Hematopoietic multipotent progenitor cell treated with erythropoietin and hydrocortisone succinate and interleukin-3 and kit ligand, for 6 days (in vitro differentiated cells): Measurements from ENCODE around the gene VPS37B.

Experiments used
- DNase-seq: peaks from one replicate; pipeline ENCODE4 v3.0.0-alpha.2; 2015

Gene VPS37B

DNA sequence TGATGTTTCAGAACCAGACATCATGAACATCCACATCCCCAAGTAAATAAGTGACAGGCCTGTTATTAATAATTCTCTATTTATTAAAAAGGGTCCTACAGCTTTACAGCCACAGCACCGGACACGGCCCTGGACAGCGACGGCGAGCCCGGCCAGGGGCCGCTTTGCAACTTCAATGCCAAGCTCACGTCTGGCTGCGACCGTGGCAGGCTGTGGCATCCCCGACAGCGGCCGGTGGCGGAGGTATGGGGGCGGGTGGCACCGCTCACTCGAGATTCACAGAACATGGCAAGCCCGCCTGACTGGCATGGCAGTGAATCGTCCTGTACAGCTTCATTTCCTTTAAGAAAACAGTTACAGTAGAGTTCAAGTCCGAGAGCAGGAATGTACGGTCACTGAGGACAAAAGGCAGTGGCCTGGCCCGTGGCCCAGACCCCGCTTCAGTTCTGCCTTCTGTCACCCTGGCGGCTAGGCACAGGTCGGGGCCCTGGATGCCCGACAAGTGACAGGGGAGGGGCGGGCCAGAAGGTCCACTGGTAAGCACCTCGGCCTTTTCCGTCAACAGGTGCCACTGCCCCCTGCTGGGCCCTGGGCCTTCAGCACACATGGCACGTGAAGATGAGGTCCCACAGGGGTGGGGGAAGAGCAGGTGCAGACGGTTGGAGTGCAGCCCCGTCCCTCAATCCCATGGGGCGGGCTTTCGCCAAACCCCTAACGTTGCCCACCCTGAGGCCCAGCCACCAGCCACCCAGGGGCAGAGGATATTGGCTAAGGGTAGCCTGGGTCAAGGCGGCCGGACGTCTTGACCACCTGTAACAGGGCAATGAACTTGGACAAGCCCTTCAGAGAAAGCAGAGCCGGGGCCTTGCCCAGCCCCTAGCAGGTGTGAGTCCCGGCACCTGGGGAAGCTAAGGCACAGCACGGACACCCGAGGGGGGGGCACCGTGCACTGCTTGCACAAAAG lies 30.4 kb downstream of the VPS37B start:
- DNase-seq, result peak; percentile 60

DNA sequence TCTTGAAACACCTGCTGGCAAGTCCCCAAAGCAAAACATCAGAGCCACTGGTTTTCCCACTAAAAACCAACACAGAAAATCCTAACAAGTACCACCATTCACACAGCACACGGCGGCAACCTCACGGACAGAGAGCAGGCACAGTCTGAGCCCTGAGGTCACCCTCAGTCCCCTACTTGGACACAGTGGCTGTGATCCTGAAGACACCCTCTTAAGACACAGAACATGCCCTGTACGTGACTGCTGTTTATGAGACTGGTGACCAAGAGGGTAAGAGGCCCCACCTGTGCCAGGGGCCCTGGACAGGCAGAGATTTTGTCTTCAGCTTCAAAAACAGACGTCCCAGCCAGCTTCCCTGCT lies 31.1 kb downstream of the VPS37B start:
- no peak for DNase-seq

DNA sequence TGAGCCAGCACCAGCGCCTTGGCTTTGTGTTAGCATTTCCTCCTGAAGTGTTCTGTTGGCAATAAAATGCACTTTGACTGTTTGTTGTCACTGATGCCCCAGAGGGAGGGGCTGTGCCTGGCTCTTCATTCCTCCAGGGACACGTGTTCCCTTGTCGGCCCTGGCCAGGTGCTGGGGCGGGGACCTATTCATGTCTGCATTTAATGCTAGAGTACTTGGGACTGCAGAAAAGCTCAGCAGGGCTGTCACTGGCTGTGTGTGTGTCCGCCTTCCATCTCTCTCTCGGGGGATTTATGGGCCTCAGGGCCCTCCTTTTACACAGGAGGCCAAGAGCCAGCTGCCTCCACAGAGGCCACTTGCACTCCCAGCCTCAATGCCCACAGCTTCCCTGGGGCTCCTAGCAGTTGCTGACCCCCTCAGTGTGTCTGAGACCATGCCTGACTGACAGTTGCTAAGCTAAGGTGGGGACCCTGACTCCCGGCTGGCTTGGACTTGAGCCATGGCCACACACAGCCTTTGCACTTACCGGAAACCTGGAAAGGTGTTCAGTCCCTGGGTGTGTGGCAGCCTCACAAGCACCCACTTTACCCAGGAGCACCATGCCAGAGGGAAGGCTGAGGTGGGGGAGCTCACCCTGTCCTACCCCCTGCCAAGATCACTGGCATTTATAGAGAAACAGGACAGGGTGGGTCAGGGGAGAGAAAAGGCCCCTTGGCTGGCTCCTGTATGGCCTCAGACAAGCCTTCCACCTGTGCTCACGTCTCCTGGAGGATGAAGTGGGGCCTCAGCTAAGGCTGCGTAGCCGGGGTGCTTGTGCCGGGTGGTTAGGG lies 32.8 kb downstream of the VPS37B start:
- no peak for DNase-seq

DNA sequence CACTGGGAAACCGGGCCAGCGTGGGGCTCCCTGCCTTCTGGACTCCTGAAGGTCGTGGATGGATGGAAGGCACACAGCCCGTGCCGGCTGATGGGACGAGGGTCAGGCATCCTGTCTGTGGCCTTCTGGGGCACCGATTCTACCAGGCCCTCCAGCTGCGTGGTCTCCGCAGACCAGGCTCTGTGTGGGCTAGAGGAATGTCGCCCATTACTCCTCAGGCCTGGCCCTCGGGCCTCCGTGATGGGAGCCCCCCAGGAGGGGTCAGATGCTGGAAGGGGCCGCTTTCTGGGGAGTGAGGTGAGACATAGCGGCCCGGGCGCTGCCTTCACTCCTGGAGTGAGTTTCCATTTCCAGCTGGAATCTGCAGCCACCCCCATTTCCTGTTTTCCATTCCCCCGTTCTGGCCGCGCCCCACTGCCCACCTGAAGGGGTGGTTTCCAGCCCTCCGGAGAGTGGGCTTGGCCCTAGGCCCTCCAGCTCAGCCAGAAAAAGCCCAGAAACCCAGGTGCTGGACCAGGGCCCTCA lies 33.8 kb downstream of the VPS37B start:
- no peak for DNase-seq

DNA sequence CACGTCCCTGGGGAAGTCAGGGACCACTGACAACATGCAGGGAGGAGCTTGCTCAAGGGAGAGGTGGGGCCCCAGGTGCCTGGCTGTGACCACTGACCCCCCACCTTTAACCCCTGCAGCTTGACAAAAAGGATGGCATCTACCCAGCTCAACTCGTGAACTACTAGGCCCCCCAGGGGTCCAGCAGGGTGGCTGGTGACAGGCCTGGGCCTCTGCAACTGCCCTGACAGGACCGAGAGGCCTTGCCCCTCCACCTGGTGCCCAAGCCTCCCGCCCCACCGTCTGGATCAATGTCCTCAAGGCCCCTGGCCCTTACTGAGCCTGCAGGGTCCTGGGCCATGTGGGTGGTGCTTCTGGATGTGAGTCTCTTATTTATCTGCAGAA lies 34.3 kb downstream of the VPS37B start:
- no peak for DNase-seq

DNA sequence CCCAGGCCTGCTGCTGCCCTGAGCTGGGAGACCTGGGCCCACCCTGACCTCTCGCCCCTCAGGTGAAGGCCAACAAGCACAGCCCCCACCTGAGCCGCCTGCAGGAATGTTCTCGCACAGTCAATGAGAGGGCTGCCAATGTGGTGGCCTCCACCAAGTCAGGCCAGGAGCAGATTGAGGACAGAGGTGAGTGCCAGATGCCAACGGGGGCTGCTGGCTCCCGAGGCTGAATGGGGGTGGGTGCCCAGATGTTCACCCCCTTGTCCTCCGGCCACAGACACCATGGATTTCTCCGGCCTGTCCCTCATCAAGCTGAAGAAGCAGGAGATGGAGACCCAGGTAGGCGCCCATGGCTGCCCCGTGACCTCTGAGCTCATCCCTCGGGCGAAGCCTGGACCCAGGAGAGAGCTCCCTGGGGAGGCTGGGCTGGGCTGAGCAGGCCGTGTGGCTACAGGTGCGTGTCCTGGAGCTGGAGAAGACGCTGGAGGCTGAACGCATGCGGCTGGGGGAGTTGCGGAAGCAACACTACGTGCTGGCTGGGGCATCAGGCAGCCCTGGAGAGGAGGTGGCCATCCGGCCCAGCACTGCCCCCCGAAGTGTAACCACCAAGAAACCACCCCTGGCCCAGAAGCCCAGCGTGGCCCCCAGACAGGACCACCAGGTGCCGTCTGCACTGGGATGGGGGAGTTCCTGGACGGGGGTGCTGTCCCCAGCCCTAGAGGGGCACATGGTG lies 34.9 kb downstream of the VPS37B start:
- DNase-seq, result no peak

DNA sequence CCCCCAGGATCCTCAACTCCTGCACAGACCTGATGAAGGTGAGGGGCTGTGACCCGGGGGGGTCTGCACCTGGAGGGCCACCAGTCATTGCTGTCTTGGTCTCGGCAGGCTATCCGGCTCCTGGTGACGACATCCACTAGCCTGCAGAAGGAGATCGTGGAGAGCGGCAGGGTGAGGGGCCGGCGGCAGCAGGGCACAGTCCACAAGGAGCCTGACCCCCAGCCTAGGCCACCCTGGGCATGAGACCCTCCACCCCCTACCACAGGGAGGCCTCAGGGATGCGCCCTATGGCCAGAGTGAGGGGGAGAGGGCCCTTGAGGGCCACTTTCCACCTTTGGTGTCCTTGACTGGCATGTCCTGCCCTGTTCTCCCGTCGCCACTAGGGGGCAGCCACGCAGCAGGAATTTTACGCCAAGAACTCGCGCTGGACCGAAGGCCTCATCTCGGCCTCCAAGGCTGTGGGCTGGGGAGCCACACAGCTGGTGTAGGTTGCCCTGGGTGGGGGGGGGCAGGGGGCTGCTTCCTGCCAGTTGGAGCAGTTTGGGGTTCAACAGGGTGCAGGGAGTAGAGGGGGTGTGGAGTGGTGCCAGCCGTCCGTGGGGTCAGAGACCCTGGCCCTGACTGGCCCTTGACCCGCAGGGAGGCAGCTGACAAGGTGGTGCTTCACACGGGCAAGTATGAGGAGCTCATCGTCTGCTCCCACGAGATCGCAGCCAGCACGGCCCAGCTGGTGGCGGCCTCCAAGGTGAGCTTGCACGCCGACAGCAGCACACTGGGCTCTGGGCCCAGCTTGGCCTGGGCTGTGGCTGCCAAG lies 35.7 kb downstream of the VPS37B start:
- DNase-seq, result peak; percentile 89

DNA sequence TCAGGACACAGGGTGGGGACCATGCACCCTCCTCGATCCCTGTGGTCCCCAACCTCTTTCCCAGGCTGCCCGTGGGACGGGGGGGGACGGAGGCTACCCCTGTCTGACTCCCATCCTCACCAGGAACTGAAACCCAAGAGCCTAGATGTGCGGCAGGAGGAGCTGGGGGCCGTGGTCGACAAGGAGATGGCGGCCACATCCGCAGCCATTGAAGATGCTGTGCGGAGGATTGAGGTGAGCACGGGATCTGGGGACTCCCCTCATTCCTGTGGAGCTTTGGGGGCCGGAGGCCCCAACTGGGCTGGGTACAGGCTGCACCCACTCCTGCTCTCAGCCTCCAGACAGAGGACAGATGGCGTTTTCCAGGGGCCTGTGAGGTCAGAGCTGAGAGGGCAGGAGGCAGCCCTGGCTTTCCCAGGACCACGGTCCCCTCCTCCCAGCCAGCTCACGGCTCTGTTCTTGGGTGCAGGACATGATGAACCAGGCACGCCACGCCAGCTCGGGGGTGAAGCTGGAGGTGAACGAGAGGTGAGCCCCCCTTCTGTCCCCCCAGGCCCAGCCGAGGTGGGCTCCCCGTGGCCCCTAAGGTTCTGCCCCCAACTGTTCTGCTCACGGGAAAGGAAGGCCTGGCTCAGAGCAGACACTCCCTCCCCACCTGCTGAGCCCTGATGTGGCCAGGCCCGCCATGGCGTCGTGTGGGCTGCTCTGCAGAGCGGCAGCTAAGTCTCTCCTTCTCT lies 36.5 kb downstream of the VPS37B start:
- no peak for DNase-seq

DNA sequence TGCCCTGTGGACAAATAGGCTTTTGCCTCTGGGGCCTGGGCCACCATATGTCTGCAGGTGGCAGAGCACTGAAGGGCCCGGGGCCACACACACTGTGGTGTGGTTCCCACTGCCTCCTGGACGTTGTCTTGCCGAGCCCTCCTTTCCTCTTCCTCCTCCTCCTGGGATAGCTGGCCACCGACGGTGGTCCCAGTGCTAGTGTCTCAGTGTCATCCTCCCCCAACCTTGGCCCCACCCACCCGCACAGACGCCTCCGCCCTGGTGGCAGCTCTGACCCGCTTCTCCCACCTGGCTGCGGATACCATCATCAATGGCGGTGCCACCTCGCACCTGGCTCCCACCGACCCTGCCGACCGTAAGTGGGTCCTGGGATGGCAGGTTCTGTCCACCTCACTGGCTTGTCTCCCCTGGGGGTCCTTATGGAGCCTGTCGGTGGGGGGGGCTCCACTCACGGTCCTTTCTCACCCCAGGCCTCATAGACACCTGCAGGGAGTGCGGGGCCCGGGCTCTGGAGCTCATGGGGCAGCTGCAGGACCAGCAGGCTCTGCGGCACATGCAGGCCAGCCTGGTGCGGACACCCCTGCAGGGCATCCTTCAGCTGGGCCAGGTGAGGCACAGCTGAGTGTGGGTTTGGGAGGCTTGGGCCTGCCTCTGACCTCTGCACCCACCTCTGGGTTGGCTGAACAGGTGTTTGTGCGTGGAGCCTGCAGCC lies 37.2 kb downstream of the VPS37B start:
- no peak for DNase-seq

DNA sequence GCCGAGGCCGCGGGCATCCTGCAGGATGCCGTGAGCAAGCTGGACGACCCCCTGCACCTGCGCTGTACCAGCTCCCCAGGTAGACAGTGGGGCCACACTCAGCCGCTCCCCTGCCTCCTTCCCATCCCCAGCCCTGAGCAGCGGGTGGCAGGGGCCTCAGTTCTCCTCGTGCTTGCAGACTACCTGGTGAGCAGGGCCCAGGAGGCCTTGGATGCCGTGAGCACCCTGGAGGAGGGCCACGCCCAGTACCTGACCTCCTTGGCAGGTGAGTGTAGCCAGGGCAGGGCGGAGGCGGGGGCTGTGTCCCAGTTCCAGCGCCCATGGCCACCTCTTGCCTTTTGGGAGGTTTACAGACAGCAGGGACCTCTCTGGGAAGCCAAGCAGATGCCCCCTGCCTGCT lies 37.8 kb downstream of the VPS37B start:
- no peak for DNase-seq

DNA sequence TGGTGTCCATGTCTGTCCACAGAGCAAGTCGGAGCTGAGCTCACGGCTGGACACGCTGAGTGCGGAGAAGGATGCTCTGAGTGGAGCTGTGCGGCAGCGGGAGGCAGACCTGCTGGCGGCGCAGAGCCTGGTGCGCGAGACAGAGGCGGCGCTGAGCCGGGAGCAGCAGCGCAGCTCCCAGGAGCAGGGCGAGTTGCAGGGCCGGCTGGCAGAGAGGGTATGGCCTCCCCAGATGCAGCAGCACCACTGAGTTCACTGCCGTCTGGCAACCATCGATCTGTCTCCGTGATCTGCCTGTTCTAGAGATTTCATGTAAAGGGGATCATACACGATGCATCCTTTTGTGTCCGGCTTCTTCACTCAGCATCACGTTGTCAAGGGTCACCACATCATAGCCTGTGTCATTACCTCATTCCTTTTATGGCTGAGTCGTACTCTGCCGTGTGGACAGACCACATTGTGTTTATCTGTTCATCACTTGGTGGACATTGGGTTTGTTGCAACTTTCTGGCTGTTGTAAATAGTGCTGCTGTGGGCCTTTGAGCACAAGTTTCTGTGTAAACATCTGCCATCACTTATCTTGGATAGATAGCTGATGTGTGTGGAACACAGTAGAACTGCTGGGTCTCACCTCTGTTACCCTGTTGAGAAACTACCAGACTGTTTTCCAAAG lies 38.8 kb downstream of the VPS37B start:
- no peak for DNase-seq

DNA sequence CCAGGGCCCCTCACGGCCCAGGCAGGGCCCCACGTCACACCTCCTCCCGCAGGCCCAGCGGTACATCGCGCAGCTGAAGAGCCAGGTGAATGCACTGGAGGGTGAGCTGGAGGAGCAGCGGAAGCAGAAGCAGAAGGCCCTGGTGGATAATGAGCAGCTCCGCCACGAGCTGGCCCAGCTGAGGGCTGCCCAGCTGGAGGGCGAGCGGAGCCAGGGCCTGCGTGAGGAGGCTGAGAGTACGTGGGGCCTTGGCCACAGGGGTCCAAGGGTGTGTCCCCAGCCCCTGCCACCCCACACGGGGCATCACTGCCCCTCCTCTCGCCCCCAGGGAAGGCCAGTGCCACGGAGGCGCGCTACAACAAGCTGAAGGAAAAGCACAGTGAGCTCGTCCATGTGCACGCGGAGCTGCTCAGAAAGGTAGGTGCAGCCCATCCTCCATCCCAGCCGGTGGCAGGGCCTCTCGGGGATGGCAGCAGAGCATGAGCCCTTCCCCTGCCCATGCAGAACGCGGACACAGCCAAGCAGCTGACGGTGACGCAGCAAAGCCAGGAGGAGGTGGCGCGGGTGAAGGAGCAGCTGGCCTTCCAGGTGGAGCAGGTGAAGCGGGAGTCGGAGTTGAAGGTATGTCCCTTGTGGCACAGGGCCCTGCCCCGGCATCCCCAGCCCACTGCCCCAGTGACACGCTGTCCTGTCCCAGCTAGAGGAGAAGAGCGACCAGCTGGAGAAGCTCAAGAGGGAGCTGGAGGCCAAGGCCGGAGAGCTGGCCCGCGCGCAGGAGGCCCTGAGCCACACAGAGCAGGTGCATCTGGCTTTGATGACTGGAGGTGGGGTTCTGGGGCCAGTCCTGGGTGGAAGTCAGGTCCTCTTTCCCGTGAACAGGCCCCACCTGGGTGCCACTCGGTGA lies 39.7 kb downstream of the VPS37B start:
- DNase-seq, result no peak

DNA sequence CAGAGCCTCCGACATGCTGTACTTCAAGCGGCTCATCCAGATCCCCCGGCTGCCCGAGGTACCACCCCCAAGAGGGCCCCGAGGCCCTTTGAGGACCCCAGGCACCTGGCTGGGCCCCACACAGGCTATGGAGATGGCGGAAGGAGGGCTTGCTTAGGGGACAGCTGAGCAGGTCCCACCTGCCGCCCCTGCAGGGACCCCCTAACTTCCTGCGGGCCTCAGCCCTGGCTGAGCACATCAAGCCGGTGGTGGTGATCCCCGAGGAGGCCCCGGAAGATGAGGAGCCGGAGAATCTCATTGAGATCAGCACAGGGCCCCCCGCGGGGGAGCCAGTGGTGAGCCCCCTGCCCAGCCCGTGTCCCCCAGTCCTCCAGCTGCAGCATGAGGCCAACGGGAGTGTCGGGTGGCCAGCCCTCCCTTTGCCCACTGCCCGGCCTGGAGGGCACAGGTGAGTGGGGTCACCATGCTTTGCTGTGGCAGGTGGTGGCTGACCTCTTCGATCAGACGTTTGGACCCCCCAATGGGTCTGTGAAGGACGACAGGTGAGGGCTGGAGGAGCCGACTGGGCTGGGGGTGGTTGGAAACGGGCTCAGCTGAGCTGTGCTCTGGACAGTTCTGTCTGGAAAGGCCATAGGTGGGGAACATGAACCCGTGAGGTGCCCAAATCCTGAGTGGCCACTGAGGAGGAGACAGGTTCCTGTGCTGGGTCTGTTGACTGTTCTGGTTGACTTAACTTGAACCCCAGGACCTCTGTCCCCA lies 40.7 kb downstream of the VPS37B start:
- DNase-seq, result no peak

DNA sequence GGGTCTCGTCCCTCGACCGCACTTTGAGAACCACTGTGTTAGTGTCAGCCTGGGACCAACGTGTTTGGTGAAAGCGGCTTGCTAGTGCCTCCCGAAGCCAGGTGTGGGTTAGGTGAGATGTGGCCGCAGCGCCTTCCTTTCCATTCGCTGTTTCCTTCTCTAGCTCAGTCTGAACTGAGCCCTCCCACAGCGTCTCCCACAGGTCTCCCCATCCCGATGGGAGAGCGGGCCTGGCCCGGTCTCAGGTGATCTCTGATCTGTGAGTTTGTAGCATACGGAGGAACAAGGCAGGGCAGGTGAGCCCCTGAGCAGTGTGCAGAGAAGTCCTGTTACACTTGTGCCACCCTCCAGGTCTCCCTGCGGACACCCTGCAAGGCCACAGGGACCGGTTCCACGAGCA lies 41.4 kb downstream of the VPS37B start:
- DNase-seq, result no peak

DNA sequence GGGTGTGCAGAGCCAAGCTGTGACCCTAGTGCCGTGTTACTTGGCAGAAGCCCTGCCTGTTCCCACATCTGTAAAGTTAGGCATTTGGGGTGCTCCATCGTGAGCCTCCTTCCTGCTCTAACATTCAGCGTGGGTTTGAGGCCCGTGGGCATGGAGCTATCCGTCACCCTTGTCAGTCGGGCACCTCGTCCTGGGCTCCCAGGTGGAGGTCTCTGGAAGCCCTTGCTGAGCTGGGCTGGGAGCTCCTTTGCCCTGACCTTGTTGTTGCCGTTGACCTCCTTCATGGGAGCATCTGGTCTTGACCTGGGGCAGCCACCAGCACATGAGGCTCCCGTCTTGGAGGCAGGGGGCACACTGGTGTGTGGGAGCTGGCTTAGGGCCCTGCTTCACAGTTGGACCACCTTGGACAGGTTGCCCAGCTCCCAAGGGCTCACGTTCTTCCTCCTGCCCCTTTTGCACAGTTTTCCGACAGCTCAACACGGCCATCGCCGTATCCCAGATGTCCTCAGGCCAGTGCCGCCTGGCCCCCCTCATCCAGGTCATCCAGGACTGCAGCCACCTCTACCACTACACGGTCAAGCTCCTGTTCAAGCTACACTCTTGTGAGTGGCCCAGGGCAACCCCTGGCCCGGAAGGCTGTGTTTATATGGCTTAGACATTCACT lies 42.2 kb downstream of the VPS37B start:
- DNase-seq, result no peak

DNA sequence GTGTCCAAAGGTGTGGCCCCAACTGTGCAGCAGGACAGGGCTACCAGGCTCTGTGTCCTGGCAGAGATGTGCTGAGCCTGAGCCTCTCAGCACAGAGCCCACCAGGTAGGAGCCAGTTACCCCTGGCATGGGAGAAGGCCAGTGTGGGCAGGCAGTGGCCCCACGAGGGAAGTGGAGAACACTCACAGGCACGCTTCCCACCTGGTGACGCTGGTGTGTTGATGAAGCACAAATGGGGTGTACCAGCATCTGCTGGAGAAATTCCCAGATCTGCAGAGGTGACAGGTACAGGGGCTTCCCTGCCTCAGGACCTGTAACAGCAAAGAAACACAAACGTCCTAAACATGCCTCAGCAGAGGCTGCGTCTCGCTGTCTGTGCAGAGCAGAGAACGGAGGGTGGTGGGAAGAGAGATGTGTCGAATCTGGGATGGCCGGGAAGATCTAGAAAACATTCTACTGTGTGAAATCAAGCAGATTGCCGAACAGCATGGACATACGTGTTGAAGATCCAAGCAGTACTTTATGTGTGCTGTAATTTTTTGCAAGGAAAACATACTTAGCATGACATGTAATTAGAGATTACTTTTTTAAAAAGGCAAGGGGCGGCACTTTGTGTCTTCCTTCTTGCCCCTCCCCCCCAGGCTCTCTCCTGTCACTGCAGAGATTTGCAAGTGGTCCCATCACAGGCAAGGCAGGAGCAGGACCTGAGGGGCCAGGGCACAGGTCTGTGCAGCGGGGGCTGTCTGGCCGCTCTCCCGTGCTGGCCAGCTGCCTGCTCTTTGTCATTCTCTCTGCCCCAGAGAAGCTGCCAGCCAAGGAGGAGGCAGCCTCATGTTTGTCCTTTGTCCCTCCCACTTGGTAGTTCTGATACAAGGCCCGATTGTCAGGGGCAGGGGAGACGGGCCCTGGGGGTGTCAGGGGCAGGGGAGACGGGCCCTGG lies 43.3 kb downstream of the VPS37B start:
- DNase-seq, result no peak

DNA sequence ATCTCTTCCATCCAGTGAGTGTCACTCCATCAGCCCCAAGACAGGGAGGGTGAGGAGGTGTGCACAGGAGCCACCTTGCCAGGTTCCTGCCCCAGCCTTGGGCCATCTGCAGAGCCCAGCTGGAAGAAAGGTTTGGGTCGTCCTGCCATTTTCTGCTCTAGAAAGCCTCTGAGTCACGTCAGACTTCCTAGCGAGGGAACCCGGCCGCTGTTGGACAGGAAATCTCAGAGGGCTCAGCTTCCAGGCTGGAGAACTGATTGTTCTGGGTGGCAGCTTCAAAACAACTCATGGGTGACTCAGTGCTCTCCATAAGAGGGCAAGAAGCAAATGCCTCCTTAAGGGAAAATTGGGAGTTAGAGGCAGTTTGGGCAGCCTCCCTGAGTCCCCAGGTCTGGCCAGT lies 44.1 kb downstream of the VPS37B start:
- no peak for DNase-seq
